GM18507 (cell line): ENCODE data around the gene CALY.
A peak's percentile ranks its signal among the peaks of the same experiment; 100 is the strongest.

Experiments used
- DNase-seq: peaks from one replicate; pipeline ENCODE4 v3.0.0; 2011; ENCODE audit warnings: low read depth; ENCODE audit not compliant: insufficient read length; ENCODE audit errors: extremely low spot score
- FAIRE-seq: peaks from 2 replicates; lab custom pipeline; 2011; peaks lifted over from hg19 to GRCh38; lab: Jason Lieb, UNC

CALY gene

DNA sequence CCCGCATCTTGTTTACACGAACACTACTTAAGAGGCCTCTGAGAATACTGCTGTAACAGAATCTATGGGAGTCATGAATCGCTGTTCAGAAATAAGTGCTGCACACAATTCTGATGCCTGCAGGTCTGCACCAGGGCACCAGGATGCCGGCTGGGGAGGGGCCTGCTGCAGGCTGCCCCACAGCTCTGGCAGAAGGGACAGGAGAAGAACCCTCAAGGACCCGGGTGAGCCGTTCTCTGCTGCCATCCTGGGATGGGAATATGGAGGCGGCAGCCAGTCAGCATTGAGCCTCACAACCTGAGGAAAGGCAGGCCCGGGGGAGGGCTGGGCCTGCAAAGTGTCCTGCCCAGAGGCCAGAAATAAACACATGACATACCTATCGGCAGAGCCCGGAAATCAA, 39.2 kb downstream of the CALY start:
- FAIRE-seq: no peak

DNA sequence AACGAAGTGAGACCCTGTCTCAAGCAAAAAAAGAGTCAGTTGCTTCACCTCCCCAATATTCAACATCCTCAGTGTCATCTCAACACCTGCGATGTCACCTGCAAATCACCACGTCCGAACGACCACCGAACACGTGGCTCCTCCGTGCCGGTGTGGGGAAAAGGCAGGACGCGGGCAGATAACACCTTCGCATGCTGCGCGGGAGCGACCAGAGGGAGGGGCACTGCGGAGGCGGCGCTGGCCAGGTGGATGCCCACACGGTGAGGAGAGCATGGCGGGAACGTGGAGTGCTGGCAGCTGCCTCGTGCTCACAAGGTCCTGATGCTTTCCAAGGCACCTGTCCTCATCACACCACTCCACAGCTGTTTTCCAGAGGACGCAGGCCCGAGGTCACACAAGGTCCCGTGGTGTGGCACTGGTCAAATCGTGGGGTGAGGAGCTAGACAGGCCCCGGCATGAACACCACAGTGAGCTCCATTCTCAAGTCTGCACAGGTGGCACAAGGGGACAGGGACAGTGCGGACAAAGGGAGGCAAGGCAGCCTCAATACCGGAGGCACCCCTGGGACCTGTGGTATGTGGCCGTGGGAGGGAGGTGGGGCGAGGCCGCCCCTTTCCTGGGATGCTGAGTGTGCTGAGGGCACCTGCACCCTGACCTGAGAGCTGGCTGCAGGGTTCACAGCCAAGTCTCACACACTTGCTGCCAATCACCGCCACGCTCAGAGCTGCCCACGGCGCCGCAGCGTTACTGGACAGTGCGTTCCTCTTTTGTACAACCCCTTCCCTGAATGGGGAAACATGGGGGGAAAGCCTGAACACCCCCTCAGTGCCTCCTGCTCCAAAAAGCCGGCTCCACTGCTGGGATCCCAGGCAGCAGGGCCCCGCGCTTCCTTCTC, 41.0 kb downstream of the CALY start:
- no peak for FAIRE-seq

More for the DNA sequence above, 39.2 kb downstream of the CALY start:
- DNase-seq: no peak

DNA sequence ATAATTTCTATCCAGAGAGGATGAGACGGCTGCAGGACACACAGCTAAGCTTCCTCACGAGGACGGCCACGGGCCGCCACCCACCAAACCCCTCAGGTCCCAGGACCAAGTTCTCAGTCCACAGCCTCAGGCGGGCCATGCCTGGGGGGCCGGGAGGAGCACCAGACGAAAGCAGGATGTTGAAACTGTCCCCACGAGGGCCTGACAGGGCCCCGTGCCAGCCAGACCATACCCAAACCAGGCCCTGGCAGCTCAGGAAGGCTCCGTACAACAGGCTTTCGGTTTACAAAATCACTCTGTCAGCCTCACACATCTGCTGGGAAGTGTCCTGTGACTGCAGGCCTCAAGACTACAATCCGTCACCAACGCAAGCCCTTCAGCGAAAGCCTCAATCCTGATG, 42.5 kb downstream of the CALY start:
- no peak for FAIRE-seq

More for the DNA sequence above, 41.0 kb downstream of the CALY start:
- no peak for DNase-seq

DNA sequence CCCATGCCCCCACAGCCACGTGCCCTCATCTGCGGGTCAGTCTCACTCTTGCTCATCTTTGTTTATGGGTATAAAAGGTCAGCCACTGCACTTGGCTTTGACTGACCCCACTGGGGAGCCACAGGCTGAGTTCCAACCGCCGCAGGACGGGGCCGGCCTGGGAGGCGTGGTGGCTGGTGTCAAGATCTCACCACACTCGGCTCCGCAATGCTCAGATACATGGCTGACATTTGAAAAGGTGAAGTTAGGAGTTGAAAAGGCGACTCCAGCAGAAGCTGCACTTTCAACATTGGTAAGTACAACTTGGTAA, 42.9 kb downstream of the CALY start:
- FAIRE-seq: no peak
- no peak for DNase-seq

More for the DNA sequence above, 42.5 kb downstream of the CALY start:
- DNase-seq: no peak

DNA sequence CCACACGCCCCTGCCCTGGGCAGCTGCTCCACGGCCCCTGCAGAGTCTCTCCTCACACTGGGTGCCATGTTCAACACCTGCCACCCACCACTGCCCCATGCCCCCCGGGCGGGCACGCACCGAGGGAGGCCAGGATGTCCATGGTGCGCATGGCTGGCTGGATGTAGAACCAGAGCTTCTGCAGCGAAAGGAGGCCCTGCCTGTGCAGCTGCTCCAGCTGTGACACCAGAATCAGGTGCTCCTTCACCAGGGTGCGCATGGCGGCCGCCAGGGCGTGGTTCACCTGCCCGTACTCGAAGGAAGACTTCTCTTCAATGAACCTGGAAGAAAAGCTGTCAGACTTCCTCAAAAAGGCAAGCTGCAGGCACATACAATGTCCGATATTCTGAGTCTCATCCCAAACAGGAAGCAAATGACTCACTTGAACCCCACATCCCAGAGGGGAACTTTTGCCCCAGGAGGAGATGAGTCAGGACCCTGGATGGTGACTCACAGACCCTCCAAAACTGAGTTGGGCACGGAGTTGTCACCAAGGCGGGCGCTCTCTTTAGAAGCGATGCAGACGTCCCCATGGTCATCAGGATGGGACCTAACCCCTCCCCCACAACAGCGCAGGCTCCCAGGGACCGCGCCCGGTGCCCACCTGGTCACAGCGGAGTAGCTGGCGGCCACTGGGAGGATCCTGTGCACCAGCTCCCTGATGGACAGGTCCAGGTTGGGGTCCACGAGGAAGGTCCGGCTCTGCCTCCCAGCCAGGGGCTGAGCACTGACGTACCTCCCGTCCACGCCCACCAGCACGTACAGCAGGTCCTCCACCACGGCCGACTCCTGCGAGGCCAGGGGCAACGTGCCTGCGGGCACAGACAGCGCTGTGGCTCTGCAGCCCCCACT, 43.5 kb downstream of the CALY start:
- no peak for FAIRE-seq
- no peak for DNase-seq

DNA sequence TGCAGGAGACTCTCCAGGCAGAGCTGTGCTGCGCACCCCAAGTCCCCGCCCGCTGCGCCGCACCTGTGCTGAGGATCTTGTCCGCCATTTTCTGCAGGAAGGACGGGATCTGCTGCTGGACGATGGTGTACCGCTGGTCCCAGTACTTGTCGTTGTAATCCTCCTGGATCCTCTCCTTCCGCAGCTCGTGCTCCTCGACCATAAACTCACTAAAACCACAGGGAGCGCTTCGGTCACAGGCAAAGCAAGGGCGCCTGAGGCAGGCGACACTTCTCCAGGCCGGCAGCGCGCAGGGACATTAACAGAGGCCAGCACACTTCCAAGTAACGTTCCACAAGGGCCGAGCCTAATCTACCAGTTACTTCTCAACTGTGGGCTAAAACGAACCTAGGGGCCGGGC, 46.9 kb downstream of the CALY start:
- no peak for DNase-seq
- no peak for FAIRE-seq

DNA sequence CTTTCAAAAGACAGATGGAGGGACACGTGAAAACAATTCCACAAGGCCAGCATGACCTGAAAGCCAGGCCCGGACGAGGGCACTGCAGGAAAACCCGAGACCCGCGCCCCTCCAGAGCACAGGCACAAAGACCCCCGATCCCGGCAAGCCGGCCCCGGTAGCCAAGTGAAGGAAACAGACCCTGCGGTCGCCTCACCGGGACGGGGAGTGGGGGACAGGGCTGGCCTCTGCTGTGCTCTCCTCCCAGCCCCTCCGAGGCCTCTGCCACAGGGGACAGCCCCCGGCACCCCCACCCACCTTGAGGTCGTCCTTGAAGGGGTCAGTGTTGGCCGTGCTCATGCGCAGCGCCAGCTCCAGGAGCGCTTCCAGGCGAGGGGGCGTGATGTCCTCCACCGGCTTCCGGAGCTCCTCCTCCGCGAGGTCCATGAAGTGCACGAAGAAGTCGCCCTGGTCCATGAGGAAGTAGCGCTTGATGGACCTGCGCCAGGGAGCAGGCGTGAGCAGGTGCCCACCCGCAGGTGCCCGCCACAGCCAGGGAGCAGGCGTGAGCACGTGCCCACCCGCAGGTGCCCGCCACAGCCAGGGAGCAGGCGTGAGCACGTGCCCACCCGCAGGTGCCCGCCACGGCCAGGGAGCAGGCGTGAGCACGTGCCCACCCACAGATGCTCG, 48.7 kb downstream of the CALY start:
- FAIRE-seq: no peak
- no peak for DNase-seq

DNA sequence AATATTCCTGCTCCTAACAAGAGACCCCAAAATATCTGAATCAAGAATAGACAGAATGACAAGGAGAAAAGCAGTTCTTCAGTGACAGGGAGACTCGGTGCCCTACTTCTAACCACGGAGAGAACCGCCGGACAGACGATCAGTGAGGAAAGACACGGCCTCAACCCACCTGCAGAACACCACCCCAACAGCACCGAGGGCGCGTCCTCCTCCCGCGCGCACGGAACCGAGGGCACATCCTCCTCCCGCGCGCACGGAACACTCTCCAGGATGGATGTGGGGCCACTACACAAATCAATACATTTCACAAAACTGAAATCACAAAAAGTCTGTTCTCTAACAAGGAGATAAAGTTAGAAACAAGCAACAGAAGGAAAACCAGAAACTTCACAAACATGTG, 50.3 kb downstream of the CALY start:
- DNase-seq (no peak), FAIRE-seq (no peak)

DNA sequence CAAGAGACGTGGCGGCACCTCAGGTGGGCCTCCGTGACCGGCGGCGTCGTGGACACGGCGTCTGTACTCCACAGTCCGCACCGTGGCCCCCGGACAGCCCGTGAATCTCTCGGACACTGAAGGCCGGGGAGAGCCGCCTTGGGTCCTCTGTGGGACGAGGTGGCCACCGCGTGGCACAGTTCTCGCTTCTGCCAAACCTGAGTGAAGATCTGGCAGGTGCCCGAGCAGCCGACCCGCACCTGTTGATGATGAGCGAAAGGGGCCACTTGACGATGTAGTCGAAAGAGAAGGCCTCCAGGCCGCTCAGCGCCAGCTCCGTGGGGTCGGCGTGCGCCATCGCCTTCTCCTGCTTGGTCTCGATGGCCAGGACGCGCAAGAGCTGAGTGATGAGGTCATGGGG, 51.5 kb downstream of the CALY start:
- DNase-seq (no peak), FAIRE-seq (no peak)

DNA sequence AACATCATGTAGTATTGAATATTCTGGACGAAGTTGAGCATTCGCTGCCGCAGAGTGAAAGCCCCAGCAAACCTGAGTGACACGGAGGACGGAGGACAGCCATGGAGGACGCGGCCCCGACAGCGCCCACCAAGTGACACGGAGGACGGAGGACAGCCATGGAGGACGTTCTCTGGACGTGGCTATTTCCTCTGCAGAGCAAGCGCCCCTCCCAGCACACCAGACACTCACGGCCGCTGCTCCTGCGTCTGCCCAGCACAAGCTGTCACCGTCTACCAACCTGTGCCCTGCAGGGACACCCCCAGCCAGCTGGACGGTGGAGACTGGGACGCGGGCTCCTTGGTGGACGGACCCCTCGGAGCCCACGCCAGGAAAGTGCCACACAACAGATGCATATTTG, 52.8 kb downstream of the CALY start:
- no peak for DNase-seq
- FAIRE-seq: no peak

DNA sequence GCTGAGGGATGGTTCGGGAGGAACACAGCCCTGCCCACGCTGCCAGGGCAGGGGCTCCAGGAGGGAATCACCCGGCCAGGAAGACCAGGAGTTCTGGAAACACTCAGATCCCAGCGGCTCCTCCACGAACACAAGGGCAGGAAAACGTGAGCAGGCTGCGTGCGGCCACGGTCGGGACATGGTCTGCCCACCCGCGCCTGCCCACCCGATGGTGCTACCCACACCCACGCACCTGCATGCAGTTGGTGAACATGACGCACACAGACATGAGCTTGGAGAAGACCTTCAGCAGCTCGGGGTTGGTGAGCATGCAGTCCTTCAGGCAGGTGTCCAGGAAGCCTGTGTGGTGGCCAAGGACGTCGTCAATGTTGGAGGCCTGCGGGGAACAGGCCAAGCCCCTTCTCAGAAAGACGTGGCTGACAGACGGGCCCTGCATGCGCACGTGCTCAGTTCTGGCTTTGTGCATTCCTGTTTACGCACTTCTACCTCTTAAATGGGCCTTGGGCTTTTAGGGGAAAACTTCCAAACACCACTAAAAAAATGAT, 53.8 kb downstream of the CALY start:
- DNase-seq: no peak
- FAIRE-seq: no peak

DNA sequence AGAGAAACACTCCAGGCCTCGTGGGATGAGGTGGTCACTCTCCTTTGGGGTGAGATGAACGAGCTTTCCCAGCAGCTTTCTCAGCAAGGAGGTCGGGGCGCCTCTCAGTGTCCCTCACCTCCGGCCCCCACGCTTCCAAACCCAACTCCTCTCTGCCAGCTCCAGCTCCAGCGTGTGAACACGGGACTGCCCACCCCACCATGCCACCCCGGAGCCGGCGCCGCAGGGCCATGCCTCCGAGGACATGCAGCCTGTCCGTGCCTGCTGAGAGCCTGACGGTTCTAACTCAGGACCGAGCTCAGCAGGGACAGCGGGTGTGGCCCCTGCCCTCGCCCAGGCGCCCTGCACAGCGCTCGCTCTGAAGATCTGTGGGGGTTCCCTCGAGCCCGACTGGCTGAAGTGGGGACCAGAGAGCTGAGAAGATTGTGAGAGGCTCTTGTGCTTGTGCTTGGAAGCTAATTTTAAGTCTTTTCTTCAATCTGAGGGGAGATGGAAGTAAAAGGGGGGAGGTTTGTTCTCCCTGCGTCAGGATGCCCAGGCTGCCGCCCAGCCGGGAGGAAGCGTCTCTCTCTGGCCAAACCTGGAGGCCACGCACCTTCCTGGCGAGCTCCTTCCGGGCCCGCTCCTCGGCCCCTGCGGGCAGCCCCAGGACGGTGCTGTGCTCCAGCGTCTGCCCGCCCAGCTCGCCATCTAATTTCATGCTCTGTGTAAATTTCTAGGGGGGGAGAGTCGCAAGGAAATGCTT, 54.9 kb downstream of the CALY start:
- FAIRE-seq (no peak), DNase-seq (no peak)

DNA sequence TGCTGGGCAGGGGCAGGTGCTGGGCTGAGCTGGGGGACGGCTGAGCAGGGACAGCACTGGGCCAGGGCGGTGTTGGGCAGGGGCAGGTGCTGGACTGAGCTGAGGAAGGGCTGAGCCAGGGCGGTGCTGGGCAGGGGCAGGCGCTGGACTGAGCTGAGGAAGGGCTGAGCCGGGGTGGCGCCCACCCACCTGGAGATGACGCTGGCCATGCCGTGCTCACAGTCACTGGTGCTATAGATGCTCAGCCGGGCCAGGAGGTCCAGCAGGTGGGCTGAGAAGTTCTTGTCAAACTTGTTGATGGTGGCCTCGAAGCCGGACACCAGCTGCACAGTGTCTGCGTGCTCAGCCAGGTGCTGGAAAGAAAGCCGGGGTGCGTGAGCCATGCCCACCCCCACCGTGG, 55.6 kb downstream of the CALY start:
- DNase-seq: no peak
- FAIRE-seq: no peak

DNA sequence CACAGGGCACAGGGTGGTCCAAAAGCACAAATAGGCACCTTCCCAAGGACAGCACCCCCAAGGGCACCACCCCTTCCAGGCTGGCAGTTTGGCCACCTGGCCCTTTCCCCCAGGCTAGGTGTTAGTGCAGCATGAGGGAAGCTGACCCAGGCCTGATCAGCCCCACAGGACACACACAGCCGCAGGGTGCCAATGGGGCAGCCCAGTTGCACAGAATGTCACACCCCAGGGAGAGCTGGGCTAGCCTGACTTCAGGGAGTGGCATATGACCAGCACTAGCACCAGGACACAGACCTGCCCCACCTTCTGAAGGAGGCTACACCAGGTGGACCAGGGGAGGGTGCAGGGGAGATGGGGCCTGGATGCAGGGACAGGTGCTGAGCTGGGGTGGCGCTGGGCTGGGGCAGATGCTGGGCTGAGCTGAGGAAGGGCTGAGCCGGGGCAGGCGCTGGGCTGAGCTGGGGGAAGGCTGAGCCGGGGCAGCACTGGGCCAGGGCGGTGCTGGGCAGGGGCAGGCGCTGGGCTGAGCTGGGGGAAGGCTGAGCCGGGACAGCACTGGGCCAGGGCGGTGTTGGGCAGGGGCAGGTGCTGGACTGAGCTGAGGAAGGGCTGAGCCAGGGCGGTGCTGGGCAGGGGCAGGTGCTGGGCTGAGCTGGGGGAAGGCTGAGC, 56.2 kb downstream of the CALY start:
- FAIRE-seq (no peak), DNase-seq (no peak)

DNA sequence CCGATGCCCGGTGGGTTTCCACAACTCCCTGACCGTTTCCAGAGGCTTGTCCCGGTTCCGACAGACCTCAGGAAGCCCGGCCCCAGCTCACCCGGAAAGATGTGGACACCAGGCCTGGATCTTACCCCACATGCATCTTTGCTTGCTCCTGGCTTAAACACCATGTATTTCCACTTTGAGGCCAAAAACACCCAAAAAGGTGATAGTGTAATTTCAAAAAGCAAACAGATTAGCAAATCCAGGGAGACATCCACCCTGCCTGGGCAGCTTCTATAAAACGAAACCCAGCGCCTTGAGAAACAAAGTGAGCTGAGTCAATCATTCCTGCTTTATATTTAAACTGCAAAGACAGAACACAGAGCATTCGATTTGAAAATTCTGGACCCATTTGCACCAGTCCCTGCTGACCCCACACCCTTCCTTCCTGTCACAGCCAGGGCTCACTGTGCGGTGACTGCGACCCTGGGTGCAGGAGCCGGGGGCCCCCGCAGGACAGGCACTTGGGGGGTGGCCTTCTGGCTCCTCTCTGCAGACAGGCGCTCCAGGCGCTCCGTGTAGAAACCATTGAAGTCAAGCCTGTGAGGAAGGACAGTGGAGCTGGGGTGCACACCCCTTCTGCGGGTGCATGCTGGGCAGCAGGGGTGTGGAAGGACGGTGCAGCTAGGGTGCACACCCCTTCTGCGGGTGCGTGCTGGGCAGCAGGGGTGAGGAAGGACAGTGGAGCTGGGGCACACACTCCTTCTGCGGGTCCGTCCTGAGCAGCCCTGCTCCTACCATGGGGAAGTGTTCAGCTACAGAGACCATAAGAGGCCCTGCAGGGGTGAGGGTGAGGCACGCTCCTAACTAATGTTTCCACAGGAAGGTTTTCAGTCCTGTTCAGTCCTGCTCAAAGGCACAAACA, 57.1 kb downstream of the CALY start:
- DNase-seq (no peak), FAIRE-seq (no peak)

DNA sequence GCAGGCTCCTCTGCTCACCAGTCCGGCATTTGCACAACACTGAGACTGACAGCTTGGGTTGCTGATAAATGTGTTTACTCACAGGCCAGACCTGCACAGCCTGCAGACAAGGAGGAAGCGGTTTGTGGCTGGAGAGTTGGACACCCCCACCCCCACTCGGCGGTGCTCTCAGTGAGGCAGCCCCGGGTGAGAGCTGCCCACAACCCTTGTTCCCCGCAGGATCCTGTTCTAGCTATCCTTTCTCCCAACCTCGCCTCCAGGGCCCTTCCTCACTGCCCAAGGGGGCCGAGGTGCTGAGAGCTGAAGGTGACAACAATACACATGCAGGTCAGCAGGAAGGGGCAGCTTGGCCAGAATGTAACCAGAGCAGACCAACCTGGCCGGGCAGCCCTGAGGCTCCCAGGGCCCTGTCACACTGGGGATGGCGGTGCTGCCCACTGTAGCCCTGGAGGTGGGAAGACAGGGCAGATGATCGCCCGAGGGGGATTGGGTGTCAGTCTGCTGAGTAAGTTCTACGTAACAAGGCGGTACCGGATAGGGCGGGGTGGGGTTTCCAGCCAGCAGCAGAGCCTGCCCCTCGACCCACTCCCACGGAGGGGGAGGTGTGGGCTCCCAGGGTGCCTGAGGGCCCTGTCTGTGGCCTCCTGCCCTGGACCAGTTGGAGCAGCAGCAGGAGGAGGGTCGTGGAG, 58.0 kb downstream of the CALY start:
- FAIRE-seq (peak; percentile 91), DNase-seq (peak; percentile 60)

DNA sequence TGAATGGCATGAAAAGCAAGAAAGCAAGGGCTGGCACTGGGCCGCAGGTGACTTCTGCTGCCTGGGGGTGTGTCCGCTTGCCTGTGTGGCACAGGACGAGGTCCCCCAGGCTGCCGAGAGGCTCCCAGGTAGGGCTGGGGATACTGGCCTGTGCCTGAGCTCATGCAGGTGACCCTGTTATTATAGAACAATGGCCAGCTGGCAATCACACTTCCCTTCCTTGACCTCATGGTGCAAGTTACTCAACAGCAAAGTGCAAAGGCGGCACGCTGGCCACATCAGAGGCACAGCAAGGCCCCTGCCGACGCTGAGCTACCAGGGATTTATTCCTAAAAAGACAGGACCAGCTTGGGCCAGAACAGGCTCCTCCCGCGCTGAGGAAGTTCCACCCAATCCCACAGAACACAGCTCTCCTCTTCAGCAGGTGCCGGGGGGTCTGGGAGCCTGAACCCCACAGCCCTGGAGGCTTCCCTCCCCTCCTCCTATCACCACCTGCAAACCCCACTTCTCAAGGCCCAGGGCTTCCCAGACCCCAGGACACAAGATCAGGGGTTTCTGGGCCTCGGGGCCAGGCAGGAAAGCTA, 58.6 kb downstream of the CALY start:
- DNase-seq: no peak
- FAIRE-seq: no peak
